Measurements from ENCODE around the gene DYNC2H1. TPM values are rescaled to one million over a fixed set of nuclear protein-coding genes. Genes with fewer than 3 reads are reported as not detected.

The DYNC2H1 gene
- 10 to 100 TPM; 36.9 to 41.2 (median 40.0) TPM for total RNA-seq

DNA sequence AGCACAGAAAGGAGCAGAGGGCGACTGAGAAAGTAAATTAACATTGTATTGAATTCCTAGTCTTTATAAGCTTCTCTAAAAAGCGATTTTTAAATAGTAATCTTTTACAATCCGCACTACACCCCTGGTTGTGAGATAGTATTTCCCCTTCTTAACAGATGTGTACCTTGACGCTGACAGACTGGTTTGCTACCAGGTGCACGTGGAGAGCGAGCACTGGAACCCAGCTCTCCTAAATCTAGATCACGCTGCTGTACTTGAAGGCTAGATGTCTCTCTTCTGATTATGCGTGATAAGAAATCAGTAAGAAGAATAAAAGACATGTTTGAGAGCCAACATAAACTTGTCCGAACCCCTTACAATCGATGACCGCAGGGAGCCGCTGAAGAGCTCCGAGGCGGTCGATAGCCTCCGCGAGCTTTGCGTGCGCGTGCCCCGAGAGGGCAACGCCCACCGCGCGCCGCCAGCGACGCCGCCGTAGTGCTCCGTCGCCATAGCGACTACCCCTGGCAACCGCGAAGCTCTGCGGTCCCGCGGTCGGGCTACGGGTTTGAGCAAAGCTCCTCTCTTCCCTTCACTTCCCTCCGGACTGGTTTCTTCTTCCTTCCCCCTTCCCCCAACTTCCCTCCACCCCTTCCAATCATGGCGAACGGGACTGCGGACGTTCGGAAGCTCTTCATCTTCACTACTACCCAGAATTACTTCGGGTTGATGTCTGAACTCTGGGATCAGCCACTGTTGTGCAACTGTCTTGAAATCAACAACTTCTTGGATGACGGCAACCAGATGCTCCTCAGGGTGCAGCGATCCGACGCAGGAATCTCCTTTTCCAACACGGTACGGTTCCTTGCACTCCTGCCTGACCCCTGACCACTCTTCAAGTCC lies at the start of gene DYNC2H1:
TSS of gene DYNC2H1 (plus strand) at position 494 of the 885 bp plus-strand sequence. CDS start at position 643, 149 bp downstream.
- Histone ChIP-seq H3K9me3 (no peaks in the 10 kb centered on the region), H3K27ac (peak within 1 kb of the TSS; percentile 77 to 84 (median 77)), H3K36me3 (no peaks in the 10 kb centered on the region), H3K4me3 (replicated peaks in 1 of 3) (peak within 1 kb of the TSS; percentile 20 to 94 (median 67)), H3K4me1 (peaks cover 0 to 9% of the 10 kb centered on the region in 2 donors), H3K27me3 (no peaks in the 10 kb centered on the region)
- 1% methylated on average over 48 to 53 of the region's 53 CpGs for WGBS, 2 donors
- TF ChIP-seq, protein P1, sequence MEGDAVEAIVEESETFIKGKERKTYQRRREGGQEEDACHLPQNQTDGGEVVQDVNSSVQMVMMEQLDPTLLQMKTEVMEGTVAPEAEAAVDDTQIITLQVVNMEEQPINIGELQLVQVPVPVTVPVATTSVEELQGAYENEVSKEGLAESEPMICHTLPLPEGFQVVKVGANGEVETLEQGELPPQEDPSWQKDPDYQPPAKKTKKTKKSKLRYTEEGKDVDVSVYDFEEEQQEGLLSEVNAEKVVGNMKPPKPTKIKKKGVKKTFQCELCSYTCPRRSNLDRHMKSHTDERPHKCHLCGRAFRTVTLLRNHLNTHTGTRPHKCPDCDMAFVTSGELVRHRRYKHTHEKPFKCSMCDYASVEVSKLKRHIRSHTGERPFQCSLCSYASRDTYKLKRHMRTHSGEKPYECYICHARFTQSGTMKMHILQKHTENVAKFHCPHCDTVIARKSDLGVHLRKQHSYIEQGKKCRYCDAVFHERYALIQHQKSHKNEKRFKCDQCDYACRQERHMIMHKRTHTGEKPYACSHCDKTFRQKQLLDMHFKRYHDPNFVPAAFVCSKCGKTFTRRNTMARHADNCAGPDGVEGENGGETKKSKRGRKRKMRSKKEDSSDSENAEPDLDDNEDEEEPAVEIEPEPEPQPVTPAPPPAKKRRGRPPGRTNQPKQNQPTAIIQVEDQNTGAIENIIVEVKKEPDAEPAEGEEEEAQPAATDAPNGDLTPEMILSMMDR (IDR thresholded peaks at IDR 0.05), result peak in 5 of 6 experiments; percentile 15 to 55 (median 33)
- no peak for TF ChIP-seq POLR2A (IDR thresholded peaks at IDR 0.05)
- peak; percentile 88 to 89 for DNase-seq
- intact Hi-C loops (cut with DNase I), result no loop called here

DNA sequence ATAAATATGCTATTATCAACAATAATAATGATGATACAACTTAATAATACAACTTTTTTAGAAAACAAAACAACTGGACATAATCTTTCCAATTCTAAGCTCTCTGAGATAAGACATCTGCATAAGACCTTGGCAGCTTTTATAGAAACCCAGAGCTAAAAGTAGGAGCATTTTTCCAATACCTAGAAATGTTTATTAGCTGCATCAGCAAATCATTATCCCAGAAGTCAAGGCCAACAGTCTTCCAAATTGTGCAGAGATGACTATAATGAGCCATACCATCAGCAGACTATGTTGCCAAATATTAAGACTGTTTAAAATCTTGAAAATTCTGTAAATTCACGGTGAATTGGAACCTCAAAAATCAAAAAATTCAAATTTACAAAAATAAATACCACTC lies 47.6 kb upstream of the DYNC2H1 start:
- no peaks in the 10 kb centered on the region for H3K4me1 ChIP-seq
- DNase-seq, result no peak
- peaks cover 7 to 10% of the 10 kb centered on the region in 2 donors for H3K36me3 ChIP-seq
- no peak overlapping the region for H3K27ac ChIP-seq
- intact Hi-C loops (cut with DNase I), result no loop called here
- WGBS, 2 donors, result 94 to 96% methylated on average over 1 of the region's 1 CpG
- H3K27me3 ChIP-seq, result no peaks in the 10 kb centered on the region
- no peak overlapping the region for H3K4me3 ChIP-seq (replicated peaks in 1 of 3)
- no peak for TF ChIP-seq POLR2A (IDR thresholded peaks at IDR 0.05)
- TF ChIP-seq, protein P1 (IDR thresholded peaks at IDR 0.05), result no peak
- no peaks in the 10 kb centered on the region for H3K9me3 ChIP-seq

GRCh38 chr11:103067118-103067517 lies 42.1 kb upstream of the DYNC2H1 start:
- intact Hi-C loops (cut with DNase I), result no loop called here
- H3K27ac ChIP-seq, result no peak overlapping the region
- peaks cover 0 to 7% of the 10 kb centered on the region in 2 donors for H3K36me3 ChIP-seq
- TF ChIP-seq, protein P1 (IDR thresholded peaks at IDR 0.05), result no peak
- no peak for TF ChIP-seq POLR2A (IDR thresholded peaks at IDR 0.05)
- no peak for DNase-seq
- no peaks in the 10 kb centered on the region for H3K27me3 ChIP-seq
- WGBS, 2 donors, result 96% methylated on average over 1 of the region's 1 CpG
- no peak overlapping the region for H3K4me3 ChIP-seq (replicated peaks in 1 of 3)
- no peaks in the 10 kb centered on the region for H3K4me1 ChIP-seq
- H3K9me3 ChIP-seq, result no peaks in the 10 kb centered on the region

DNA sequence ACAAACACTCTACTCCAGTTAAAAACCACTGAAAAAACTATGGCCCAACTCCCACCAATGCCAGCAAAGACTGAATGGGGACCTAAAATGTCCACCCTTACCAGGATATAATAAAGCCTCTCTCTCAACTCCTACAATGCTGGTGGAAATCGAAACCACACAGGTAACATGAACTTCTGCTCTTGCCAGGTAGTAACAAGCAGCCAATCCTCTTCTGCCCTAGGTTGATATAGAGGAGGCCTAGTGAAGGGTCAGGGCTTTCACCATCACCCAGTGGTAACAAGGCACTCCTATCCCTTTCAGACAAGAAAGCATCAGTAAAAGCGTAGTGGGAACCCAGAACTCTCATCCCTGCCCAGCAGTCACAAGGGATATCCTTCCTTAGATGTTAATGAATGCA lies 39.9 kb upstream of the DYNC2H1 start:
- DNase-seq, result no peak
- intact Hi-C loops (cut with DNase I), result no loop called here
- Histone ChIP-seq H3K27ac (no peak overlapping the region), H3K36me3 (no peaks in the 10 kb centered on the region), H3K4me1 (no peaks in the 10 kb centered on the region), H3K9me3 (no peaks in the 10 kb centered on the region), H3K27me3 (no peaks in the 10 kb centered on the region), H3K4me3 (replicated peaks in 1 of 3) (no peak overlapping the region)
- WGBS, 2 donors, result 95 to 97% methylated on average over 2 of the region's 2 CpGs
- TF ChIP-seq POLR2A (IDR thresholded peaks at IDR 0.05), result no peak
- TF ChIP-seq, protein P1 (IDR thresholded peaks at IDR 0.05), result no peak

DNA sequence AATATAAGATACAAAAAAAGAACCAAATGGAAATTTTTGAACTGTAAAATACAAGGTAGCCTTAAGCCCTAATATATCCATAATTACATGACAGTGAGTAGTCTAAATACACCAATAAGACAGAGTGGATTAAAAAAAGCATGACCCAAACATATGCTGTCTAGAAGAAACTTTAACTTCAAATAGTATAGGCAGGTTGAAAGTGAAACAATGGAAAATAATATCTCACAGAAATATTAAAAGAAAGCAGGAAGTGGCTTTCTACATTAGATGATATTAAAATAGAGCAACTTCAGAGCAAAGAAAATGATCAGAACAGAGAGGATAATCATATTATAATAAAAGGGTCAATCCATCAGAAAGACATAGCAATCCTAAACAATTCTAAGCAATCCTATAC lies 39.1 kb upstream of the DYNC2H1 start:
- TF ChIP-seq, protein P1 (IDR thresholded peaks at IDR 0.05), result no peak
- TF ChIP-seq POLR2A (IDR thresholded peaks at IDR 0.05), result no peak
- no peaks in the 10 kb centered on the region for H3K27me3 ChIP-seq
- H3K9me3 ChIP-seq, result no peaks in the 10 kb centered on the region
- DNase-seq, result no peak
- no peaks in the 10 kb centered on the region for H3K4me1 ChIP-seq
- H3K36me3 ChIP-seq, result no peaks in the 10 kb centered on the region
- H3K27ac ChIP-seq, result no peak overlapping the region
- H3K4me3 ChIP-seq (replicated peaks in 1 of 3), result no peak overlapping the region
- intact Hi-C loops (cut with DNase I), result no loop called here
